ENCODE measurements around the gene PRAMEF1.
"Not testable (repeated sequence)": the region's sequence is repeated elsewhere in the genome, so short reads cannot be mapped to it uniquely, and the experiment has no call there.

PRAMEF1 gene

GRCh38 chr1:12791097-12791496, at the start of gene PRAMEF1:
TSS of gene PRAMEF1 (plus strand) at chr1:12791397. CDS start at chr1:12793228, 1,831 bp downstream.
- not testable (repeated sequence) for DNase-seq (ENCODE audit: low spot score)

DNA sequence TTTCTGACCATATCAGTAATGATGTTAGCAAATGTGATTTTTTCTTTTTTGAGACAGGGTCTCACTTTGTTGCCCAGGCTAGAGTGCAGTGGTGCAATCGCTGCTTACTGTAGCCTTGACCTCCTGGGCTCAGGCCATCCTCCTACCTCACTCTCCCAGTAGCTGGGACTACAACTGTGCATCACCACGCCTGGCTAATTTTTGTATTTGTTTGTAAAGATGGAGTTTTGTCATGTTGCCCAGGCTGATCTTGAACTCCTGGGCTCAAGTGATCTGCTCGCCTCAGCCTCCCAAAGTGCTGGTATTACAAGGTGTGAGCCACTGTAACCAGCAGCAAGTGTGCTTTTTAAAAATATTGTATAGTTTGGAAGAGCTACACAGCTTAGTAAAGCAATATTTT, 49.3 kb upstream of the PRAMEF1 start:
- no peak for DNase-seq (ENCODE audit: low spot score)

DNA sequence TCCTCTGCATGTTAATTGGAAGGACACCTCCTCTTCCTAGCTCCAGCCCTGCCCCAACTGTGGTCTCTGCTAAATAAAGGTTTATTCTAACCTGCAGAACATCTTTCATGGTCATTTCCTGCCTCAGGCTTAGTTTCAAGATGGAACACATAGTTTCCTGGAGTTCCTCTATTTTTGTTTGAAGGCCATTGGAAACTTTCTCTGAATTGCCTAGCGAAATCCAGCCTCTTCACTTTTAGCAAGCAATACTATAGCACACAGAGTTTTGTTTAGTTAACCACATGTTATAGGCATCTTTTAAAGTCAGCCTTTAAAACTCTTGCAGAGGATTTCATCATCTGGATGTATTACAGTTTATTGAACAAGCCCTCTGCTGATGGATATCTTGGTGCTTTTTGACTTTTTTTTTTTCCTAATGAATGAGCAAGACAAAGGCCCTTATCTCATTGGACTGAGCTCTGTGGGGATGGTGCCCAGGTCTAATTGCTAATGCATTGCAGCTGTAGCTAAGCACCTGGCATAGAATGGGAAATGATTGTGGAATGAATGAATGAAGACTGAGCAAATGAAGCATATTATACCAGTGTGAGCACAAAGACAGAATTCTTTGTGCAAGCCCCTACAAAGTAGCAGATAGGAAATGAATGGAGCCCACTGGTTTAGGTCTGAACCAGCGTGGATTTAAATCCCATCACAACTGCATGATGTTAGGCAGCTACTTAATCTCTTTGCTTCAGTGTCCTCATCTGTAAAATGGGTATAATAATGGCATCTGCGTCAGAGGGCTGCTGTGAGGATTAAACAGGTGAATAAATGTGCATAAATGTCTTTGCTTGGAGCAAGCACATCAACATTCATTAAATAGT, 45.8 kb upstream of the PRAMEF1 start:
- DNase-seq (ENCODE audit: low spot score): no peak

DNA sequence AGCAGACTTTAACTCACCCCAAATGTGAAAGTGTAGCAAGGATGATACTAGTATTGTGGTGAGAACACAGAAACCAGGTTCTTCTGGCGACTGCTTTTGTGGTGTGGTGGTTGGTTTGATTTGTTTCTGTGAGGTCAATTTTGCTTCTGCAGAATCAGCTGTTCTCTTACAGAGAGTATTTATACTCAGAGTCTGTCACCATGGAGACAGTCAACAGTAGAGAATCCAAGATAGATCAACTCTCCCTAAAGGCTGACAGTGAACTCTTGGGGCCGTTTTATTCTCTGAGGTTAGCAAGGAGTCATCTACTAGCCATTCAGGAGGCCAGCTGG, 45.2 kb upstream of the PRAMEF1 start, which contains the start of gene CFAP107:
CFAP107 (plus strand) TSS at position 209 of the 332 bp plus-strand sequence. CDS start 231 bp downstream, outside the sequence.
- no peak for DNase-seq (ENCODE audit: low spot score)

GRCh38 chr1:12748778-12749355, 42.3 kb upstream of the PRAMEF1 start:
- DNase-seq (ENCODE audit: low spot score): no peak

- no peak for DNase-seq (ENCODE audit: low spot score)
Measured at GRCh38 chr1:12754738-12755137, 36.5 kb upstream of the PRAMEF1 start.

DNA sequence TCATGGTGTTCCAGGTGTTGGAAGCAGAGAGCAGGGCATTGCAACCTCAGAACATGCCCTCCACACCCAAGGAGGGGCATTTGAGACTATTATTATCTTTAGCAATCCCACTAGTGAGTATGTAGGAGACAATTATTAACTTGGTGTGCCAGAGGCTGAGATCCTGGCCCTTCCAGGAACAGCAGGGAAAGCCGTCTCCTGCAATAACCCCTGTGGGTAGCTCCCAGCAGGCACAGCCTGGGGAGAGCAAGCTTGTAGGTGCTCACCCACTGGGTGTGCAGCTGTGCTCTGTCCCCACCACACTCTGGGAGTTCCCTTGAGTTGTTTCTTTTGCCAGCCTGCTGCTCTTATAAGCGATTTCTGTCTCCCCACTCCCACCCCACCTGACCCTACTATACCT, 34.9 kb upstream of the PRAMEF1 start:
- DNase-seq (ENCODE audit: low spot score): no peak

DNA sequence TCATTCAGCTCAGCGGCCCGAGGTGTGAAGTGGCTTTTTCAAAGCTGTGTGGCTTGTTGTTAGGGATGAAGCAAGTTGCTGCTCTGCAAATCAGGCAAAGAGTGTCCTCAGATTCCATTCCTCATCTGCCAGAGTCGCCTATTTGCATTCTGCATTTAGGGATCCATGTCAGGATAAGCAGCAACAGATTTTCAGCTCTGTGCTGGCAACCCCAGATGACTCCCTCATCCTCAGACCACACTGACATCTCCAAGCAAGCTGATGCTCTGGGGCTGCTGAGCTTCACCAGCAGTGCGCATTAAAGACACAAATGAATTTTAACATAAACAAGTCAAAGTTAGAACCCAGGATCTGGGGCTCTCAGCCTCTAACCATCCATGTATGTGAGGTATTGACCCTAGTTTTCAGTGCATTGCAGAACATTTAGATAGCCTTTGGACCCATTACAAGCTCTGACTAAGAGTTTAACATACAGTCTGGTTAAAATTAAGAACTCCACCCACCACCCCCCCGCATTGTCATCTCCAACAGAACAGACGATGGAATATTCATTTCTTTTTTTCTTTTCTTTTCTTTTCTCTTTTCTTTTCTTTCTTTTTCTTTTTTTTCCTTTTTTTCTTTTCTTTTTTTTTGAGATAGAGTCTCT, 34.3 kb upstream of the PRAMEF1 start:
- no peak for DNase-seq (ENCODE audit: low spot score)

DNA sequence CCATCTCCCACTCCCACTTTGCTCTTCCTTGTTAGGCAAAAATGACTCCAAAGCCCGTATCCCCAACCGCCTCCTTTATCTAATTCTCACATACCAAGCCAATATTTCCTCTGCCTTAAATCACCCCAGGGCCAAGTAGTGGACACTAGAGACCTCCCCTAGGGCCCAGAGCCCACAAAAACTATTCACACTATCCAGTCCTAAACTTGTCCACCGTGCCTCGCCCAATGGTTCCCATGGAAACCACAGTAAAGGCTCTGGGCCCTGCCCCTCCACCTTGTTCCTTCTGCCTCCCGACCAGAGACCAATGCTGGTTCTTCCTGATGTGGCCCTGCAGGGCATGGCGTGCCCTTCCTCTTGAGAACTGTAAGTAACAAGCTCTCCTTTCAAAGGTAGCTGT, 33.4 kb upstream of the PRAMEF1 start:
- DNase-seq (ENCODE audit: low spot score): no peak

GRCh38 chr1:12760256-12760795, 30.9 kb upstream of the PRAMEF1 start:
- no peak for DNase-seq (ENCODE audit: low spot score)

GRCh38 chr1:12761781-12762180, 29.4 kb upstream of the PRAMEF1 start:
- no peak for DNase-seq (ENCODE audit: low spot score)

GRCh38 chr1:12762766-12763165, 28.4 kb upstream of the PRAMEF1 start:
- DNase-seq (ENCODE audit: low spot score): no peak

- DNase-seq (ENCODE audit: low spot score): no peak
Measured at GRCh38 chr1:12763479-12763878, 27.7 kb upstream of the PRAMEF1 start.

- DNase-seq (ENCODE audit: low spot score): no peak
Measured at GRCh38 chr1:12764016-12764415, 27.2 kb upstream of the PRAMEF1 start.

DNA sequence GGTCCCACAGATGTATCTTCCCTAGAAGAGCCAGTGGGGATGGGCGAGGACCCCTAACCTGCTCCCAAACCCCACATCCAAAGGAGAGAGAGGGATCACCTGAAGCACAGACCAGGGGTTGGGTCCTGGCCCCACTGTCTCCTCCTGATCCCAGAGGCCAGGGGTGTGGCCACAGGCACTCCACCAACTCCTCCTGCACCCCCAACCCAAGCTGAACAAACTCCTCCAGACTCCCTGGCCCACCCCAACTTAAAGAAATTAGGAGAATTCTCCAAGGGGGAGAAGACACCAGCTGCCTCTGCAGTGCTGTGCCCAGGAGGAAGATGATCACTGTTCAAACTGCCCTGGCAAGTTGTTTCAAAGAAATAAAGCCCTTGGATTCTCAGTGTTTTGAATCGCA, 22.2 kb upstream of the PRAMEF1 start:
- DNase-seq (ENCODE audit: low spot score): no peak

- DNase-seq (ENCODE audit: low spot score): no peak
Measured at GRCh38 chr1:12769976-12770505, 21.2 kb upstream of the PRAMEF1 start.

- no peak for DNase-seq (ENCODE audit: low spot score)
Measured at GRCh38 chr1:12770620-12771019, 20.6 kb upstream of the PRAMEF1 start.

DNA sequence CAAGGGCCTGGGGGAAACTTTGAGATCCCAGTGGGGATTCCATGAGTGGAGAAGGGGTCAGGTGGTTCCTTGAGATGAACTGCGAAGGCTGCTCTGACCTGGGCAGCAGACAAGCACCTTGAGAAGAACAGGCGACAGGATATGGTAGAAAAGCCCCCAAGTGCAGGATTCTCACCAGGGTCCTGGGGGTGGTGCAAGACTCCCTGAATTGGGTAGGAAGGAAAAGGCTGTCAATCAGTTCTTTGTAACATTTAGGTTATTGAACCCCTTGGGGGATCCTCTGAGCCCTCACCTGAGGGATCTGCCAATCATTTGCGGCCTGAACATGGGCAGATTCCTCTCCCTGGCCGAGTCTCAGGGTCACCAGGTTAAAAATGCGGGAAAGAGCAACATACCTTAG, 20.0 kb upstream of the PRAMEF1 start:
- no peak for DNase-seq (ENCODE audit: low spot score)

GRCh38 chr1:12772520-12772919, 18.7 kb upstream of the PRAMEF1 start:
- no peak for DNase-seq (ENCODE audit: low spot score)

DNA sequence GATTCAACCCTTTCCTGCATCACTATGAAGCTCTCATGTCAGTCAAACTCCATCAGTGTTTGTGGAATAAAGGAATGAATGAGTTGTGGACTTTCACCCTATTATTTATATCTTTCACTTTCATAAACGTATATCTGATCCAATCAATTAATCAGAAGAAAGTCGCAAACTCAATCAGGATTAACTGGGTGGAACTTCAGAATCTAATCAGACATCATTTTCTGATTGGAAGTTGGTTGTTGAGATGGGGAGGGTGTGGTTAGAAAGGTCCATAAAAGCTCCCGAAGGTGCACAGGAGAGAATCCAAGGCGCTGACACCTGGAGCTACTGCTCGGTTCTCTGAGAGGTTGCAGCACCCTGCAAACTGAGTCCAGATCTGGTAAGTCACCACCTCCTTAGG, 17.8 kb upstream of the PRAMEF1 start, which contains the start of gene PRAMEF12:
PRAMEF12 (plus strand) TSS at position 301 of the 400 bp plus-strand sequence. CDS start 1,130 bp downstream, outside the sequence.
- DNase-seq (ENCODE audit: low spot score): no peak

- no peak for DNase-seq (ENCODE audit: low spot score)
Measured at GRCh38 chr1:12774801-12775345, 16.3 kb upstream of the PRAMEF1 start.

DNA sequence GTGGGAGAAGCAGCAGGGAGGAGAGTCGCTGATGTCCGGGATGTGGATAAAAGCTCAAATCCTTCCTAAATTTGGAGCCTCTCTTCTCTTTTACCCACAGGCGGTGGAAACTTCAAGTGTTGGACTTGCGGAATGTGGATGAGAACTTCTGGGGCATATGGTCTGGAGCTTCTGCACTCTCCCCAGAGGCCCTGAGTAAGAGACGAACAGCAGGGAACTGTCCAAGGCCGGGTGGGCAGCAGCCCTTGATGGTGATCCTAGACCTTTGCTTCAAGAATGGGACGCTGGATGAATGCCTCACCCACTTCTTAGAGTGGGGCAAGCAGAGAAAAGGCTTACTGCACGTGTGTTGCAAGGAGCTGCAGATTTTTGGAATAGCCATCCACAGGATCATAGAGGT, 15.8 kb upstream of the PRAMEF1 start:
- no peak for DNase-seq (ENCODE audit: low spot score)
